T-helper 1 cell (primary cell): Measurements from ENCODE around the gene C9orf152.

Experiments
- DNase-seq, 5 donors: peaks; one replicate each; pipeline ENCODE4 v3.0.0-alpha.2; 2012 to 2020

Gene C9orf152

DNA sequence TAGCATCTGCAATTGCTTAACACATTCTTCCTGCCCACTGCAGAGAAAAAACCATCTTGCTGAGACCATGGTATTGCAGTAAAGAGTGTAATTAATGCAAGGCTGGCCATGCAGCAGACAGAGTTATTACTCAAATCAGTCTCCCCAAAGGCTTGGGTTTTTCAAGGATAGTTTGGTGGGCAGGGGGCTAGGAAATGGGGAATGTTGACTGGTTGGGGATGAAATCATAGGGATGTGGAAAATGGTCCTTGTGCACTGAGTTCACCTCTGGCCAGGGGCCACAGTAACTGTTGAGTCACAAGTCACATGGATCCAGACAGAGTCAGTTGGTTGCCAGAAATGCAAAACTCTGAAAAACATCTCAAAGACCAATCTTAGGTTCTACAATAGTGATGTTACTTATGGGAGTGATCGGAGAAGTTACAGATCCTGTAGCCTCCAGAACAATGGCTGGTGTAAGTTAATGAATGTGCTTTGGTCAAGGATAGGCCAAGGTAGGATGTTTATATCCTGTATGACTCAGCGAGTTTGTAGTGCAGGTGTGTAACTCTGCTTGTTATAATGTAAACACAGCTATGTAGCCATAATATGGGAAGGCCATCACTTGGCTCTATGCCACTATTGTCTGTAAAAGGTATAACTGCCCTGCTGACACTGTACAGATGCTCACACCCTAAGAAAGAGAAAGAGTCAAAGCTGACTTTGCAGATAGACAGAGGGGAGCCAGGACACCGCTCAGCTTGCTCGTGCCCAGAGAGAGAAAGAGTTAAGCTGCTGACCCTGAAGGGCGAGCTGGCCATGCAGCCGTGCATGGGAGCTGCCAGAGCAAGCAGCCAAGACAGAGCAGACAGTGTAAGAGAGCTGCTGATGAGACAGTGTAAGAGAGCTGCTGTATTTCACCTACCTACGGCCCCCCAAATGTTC, 27.2 kb downstream of the C9orf152 start:
- no peak for DNase-seq

DNA sequence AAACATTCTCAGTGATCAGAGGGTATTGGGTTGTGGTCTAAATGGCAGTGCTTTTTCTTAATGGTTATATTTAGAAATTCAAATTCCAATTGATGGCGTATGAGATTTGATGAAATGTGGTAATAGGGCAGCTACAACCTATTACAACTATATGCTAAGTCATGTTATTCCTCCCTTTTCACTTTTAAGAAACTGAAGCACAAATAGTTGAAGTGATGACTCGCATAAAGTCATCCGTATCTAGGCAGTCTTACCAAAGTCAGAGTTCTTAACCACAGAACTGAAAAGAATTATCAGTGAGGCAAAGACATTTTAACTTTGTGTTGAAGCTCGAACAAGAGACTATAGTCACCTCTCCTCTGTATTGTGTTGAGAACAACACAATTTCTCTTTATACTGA, 28.2 kb downstream of the C9orf152 start:
- DNase-seq: no peak

DNA sequence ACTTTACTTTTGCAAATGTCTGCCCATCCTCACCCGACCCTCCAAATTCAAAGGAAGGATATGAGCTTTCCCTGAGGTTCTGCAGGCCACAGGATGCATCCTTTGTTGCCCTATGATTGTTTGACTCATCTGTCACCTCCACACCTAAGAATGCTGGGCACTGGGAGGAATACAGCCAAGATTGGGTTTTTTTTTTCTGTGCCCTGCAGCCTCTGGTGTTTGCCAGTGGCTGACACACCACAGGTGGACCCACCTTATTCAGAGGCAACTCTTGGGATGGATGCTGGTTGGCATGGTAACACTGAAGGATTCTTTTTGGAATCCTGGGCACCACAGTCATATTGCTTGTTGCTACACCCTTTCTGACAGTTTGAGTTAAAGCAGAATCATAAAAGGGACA, 29.7 kb downstream of the C9orf152 start:
- no peak for DNase-seq

DNA sequence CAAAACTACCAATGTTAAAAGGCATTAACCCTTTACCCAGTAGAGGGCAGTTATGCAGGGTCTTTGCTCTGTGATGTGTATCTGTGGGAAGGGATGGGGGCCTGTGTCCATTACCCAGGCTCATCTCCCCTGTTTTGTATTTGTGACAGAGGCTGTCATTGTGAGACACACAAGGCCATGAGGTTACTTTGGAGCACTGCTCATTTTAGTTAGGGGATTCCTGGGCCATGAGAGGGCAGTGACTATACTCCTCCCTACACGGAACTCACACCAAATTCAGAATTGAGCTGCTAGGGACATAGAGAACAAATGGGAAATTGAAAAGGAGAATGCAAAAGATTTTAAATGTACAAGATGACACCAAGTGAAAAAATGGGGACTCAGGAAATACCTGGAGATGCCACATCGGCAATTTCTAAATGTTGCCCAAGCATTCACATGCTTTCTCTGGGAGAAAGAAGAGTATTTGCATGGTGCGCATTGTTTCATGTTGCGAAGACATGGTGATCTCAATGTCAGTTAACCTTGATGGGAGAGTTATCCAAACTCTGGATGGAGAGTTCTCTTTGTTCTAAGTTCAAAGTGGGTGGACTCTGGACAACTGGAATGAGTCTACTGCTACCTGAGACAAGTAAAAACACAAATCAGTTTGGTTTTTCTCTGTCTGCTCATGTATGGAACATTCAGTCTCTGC, 32.5 kb downstream of the C9orf152 start:
- DNase-seq: no peak

DNA sequence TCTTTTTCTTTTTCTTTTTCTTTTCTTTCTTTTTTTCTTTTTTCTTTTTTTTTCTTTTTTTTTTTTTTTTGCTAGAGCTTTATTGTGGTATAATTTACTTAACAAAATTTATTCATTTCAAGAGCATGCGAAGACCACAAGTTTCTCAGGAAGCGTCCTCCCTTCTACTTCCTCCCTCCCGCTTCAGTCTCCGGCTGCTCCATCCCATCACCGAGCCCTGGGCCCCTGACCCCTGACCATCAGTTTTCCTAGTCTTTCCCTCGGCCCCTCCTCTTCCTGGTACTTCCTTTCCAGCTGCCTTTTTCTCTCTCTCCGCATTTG, 34.7 kb downstream of the C9orf152 start:
- DNase-seq: no peak

DNA sequence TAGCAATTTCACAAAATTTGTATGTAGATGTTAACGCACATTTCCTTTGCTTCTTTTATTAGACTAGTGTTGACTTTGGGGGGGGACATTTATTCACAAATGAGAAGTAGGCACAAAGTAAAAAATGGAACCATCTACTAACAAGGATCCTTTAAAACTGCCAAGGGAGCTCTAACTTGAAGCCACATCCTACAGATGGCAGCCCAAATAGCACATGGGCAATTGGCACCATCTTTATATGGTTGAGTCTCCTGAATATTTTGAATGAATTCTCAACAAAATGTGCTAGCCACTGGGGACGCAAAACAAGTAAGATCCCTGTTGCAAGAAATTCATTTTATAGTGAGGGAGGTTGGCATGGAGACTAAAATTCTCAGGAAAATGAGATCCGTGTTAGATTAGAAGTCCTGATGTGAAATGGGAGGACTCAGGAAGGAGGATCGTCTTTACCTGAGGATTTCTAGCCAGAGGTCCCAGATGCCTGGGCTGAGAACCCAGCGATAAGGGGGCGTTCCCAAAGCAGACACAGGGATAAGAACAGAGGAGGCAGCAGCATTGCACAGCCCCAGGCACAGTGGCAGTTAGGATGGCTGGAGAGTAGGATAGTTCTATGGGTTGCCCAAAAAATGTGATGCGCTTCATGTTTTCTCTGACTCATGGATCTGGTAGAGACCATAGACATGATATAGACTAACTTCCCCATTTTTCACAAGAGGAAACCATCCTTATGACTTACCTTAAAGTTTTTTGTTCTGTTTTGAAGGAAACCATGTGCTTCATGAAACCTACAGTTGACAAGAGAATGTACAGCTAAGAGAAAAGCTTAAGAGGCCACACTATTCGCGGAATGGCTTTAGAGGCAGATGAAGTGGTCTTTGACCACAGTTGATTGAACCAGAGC, 37.4 kb downstream of the C9orf152 start:
- no peak for DNase-seq

DNA sequence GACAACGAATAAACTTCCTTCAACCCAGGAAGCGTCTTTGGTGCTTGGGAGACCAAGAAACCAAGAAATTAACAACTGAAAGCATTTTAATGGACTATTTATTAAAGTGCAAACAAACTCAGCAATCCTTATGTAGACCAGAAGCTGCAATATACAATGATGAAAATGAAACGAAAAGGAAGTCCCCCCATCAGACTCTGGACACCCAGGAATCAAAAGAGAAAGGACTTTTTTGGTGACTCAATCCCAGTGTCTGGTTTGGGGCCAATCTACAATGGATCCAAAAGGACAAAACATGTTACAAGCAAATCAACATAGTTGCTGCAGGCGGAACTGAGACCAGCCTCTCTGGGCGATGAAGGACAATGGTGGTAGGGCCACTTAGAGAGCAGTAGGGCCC, 39.5 kb downstream of the C9orf152 start:
- DNase-seq: no peak

DNA sequence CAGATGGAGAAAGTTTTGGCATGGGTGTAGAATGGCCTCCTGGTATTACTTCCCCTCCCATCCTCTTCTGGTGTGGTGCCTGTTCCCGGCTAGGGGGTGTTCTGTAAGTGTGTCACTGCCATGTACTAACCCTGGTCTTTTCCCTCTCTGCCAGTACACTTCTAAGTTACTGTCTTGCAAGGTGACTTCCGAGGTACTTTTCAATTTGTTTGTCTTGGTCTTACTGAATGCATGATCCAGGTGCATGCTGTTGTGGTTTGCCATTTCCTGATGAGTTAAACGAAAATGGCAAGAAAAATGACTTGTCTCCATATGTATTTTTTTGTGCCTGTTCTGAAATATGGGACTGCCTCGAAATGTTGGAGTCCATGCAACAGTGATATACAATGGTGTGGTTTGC, 46.0 kb downstream of the C9orf152 start:
- peak in 1 of 5 donors; percentile 48 for DNase-seq

DNA sequence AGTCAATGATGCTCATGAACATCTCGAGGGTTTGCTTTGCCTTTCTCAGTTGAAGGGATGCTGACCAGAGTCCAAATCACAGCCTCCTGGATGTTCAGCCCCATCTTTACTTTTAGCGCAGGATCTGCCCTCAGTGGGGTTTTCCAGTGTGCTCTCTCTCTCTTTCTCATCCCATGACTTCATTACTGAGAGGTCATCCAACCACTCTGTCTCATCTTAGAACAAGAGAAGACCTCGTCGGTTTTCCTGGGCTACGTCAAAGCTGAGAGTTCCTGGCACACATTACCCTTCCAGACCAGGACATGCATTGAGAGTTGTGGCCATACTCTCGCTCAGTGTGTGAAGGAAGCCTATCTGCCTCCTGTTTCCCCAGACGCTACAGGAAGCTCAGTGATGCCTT, 47.3 kb downstream of the C9orf152 start:
- DNase-seq: no peak

DNA sequence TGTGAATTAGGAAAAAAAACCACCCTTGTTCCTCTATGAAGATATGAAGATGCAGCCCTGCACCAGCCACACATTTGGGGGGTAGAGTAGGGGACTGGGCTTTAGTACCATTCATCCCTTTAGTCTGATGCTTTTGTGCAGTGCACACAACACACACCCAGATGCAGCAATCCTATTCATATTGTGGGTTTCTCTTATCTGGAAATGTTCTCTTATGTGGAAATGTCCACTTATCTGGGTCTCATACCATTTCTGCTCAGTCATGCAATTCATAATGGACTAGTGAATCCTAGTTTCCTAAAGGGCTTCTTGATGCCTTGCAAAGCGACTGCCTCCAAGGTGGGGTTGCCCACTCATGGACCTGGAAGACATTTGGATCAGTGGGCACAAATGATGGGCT, 47.8 kb downstream of the C9orf152 start:
- DNase-seq: no peak

DNA sequence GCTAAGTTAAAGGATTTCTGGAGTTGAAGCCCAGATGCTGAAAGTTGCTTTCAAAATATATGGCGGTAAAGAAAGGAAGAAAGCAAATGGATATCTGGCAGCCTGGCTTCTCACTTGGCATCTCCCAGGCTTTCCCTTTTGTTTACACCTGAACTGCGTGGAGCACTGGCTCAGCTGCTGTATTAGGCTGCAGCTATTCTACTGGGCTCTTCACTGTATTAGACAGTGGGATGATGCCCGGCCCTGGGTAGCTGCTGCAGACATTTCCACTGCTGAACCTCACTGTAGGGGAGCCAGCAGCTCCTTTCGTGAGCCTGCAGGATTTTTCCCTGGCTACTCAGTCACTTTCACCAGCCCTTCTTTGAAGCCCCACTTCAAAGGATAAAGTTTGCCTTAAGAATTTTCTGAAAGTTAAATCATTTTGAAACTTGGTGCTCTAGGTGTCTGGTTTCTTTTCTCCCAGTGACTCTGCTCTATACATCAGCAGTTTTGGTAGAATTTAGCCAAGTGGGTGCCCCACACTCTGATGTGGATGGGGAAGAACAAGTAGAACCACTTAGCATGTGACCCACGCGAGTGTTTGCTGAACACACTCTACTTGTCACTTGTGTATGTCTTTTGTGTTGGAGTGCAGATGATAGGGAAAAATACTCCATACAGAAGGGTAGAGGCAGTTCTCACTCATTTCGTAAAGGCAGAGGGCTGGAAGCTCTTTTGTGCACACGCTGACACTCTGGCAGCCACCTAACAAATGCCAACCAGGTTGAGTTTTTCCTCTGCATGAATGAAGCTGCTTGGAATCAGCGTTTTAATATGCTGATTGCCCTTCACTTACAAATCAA, 49.9 kb downstream of the C9orf152 start:
- peak in 1 of 5 donors; percentile 45 for DNase-seq

DNA sequence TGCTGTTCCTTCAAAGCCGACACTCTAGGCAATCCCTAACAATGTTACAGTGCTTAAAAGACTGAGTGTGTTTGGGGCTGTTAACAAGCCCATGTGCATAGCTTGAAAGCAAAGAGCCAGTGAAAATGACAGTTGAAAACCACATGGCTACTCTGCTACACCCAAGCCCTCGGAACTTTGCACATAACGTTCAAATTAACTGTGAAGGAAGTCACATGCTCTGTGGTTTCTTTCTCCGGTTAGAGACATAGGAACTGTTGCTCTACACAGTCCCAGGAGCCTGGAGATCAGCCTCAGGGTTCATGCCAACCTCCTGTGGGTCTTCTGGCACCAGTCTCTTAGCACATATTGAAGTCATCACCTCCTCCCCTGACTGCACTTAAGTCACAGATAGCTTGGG, 51.1 kb downstream of the C9orf152 start:
- peak in 2 of 5 donors; percentile 10 to 92 for DNase-seq

DNA sequence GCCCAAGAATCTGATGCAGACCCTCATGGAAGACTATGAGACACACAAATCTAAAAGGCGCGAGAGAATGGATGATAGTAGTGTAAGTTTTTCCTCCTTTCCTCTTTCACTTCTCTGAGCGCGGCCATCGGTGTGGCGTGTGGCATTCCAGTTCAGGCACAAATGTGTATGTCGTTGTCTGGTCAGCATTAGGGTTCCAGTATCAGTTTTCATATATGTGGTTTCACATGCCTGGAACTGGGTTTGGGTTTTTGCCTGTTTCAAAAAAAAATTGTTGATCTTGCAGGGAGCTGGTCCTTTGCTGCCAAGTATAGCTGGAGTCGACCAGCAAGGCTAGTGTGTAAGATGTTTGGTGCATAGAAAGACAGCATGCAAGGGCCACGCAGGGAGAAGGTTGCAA, 51.5 kb downstream of the C9orf152 start:
- DNase-seq: no peak

DNA sequence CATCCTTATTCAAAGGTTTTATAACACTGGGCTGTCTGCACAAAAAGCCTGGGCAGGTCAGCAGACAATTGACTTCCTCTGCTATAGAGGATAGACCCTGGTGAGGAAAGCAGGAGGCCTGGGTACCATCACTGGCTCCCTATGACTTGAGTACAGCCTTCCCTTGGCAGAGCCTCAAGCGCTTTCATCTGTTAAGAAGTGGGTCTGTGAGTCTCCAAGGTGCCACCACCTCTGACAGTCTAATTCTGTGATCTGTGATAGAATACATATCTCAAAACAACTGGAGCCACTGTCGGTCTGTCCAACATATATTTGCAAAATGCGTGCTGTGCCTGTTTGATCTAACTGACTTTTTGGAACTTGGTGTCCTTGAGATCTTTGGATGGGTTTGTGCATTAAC, 52.2 kb downstream of the C9orf152 start:
- DNase-seq: no peak

DNA sequence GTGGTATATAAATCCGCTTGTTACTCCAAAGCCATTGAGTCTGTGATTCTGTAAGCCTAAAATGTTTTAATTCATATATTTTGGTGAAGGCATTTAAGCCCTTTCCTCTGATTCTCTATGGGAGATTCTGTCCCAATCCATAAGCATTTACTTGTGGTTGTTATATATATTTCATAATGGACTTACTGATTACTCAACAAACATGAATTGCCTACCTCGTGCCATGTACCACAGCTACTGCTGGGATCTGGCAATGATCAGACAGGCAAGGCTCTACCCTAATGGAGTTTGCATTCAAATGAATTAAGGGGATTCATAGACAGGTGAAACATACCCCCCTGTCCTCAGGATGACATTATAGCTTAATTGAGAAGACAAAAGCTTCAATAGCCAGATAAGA, 54.5 kb downstream of the C9orf152 start:
- no peak for DNase-seq

DNA sequence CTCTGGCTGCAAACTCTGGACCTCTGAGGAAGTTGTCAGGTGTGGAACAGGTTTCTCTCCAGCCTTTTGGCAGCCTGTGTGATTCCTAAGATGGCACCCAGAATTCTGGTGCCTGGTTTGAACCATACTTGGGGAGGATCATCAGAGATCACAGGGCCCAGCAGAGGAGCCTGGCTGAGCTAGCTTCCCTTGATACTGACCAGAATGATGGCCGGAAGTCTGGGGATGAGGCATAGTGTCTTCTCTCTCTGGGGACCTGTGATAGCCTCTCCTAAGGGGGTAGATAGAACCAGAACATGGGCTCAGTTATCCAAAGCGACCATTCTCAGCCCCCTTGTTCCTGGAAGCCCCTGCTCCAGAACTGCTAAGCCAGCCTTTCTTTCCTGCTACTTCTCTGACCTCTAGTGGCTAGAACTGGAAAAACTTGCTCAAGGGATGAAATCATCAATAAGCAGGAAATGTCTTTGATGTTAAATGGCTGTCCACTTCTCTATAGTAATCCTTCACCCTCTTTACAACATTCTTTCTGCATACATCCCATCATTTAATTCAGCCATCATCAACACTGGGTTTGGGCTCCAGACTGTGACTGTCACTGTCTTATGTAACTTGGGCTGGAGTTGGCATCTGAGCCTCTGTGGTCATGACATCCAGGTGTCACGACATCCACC, 55.1 kb downstream of the C9orf152 start:
- peak in 1 of 5 donors; percentile 66 for DNase-seq
